GOT3 (cell line): ENCODE data around the gene PCMTD2.

Source experiments
- DNase-seq: peaks from one replicate; lab custom pipeline; 2025; ENCODE audit warnings: mixed read lengths; lab: John Stamatoyannopoulos, UW

PCMTD2 gene

DNA sequence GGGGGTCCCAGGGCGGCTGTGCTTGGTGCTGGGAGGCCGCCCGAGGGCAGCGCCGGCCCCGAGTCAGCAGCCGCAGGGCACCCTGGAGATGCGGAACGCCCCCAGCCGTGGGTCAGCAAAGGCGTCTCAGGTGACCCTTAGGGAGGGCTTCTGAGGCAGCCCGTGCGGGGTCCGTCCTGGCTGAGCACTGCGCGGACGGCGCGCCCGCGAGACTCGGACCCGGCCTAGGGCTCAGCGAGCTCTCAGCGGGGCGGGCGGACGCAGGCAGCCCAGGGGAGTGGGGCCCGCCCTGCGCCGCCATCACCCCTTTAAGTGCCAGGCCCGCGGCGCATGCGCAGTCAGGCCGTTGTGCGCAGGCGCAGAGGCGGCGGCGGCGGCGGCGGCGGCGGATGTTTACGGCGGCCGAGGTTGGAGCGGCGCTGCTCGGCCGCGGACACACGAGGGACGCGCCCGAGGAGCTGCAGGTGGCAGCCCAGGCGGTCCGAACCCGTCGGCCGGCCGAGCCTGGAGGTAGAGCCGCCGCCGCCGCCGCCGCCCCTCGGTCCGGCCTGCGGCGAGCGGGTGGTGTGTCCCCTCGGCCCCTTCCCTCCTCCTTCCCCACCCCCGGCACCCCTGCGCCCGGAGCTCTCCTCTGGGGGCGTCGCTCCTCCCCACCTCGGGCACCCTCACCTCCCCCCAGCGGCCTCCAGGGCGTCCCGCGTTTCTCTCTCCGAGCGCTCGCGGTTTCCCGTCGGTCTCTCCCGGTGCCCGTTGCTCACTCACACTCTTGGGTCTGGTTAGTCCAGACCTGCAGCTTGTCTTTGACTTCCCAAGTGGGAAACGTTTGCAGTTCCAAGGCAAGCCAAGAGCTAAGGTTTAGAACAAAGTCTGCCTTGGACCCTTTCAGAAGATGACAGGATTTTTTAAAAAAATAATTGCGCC is at the start of gene PCMTD2:
PCMTD2 (plus strand) TSS at position 388 of the 921 bp plus-strand sequence. CDS start 4,218 bp downstream, outside the sequence.
- peak; percentile 65 for DNase-seq

DNA sequence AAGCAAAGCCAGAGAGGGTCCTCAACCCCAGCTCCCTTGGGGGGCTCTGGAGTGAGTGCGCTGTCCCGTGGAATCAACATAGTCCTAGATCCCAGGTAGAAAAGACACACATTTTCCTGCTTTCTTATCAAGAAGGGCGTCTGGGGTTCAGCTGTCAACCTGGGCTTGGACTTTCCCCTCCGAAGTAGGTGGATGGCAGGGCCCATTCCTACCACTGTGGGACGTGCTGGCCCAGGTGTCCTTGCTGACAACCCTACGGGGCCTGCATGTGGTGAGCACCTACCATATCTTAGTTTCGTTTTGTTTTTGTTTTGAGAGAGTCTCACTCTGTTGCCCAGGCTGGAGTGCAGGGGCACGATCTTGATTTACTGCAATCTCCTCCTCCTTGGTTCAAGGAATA is 48.9 kb upstream of the PCMTD2 start:
- no peak for DNase-seq

DNA sequence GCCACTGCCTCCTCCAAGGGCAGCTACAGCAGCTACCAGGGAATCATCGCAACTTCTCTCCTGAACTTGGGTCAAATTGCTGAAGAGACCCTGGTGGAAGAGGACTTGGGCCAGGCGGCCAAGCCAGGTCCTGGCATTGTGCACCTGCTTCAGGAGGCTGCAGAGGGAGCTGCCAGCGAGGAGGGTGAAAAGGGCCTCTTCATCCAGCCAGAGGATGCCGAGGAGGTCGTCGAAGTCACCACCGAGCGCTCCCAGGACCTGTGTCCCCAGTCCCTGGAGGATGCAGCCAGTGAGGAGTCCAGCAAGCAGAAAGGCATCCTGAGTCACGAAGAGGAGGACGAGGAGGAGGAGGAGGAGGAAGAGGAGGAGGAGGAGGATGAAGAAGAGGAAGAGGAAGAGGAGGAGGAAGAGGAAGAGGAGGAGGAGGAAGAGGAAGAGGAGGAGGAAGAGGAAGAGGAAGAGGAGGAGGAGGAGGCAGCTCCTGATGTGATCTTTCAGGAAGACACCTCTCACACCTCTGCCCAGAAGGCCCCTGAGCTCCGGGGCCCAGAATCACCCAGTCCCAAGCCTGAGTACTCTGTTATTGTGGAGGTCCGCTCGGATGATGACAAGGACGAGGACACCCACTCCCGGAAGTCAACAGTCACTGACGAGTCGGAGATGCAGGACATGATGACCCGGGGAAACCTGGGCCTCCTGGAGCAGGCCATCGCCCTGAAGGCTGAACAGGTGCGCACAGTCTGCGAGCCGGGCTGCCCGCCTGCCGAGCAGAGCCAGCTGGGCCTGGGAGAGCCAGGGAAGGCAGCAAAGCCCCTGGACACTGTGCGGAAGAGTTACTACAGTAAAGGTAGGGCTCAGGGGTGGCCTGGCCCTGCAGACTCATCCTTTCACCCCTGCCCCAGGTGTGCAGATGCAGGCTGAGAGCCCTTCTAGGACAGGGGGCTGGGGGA is 47.6 kb upstream of the PCMTD2 start:
- DNase-seq: no peak

DNA sequence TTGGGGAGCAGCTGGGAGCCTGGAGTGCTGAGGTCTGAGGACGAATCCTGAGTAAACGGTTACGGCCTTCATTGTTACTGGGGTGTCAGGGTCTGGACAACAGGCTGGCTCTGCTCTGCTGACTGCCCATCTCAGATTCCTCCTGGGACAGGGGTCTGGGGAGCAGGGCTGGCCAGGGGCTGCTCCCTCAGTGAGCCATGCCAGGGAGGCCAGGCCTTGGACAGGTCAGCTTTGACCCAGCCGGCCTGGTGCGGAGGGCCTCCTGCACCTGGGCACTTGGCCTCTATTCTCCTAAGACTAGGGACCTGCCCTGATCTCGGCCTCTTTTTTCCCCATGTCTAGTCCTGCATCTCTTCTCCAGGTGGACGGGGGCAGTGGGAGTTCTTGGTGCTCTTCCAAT is 46.4 kb upstream of the PCMTD2 start:
- no peak for DNase-seq

DNA sequence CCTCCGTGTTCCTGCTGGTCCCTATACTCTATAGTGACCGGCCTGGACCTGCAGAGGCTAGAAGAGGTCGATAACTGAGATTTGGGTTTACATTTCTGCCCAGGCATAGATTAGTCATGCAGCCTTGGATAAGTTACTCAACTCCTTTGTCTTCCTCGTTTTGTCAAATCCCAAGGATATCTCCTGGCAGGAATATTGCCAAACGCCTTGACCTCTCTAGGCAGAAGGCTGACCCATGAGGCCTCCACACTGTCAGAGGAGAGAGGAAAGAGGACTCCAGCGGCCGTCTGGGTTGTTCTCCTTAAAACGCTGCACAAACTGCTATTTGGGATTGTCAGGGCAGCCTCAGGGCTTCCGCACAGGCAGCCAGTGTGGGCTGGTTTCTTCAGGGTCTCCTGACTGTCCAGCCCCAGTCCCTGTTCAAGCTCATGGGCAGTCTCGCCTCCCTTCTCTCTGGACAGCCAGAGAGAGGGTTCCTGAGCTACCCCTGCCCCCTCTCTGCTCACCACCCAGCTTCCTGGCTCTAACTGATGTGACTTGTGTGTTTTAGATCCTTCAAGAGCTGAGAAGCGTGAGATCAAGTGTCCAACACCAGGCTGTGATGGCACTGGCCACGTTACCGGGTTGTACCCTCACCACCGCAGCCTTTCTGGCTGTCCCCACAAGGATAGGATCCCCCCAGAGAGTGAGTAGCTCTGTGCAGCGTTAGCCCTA is 44.7 kb upstream of the PCMTD2 start:
- no peak for DNase-seq

DNA sequence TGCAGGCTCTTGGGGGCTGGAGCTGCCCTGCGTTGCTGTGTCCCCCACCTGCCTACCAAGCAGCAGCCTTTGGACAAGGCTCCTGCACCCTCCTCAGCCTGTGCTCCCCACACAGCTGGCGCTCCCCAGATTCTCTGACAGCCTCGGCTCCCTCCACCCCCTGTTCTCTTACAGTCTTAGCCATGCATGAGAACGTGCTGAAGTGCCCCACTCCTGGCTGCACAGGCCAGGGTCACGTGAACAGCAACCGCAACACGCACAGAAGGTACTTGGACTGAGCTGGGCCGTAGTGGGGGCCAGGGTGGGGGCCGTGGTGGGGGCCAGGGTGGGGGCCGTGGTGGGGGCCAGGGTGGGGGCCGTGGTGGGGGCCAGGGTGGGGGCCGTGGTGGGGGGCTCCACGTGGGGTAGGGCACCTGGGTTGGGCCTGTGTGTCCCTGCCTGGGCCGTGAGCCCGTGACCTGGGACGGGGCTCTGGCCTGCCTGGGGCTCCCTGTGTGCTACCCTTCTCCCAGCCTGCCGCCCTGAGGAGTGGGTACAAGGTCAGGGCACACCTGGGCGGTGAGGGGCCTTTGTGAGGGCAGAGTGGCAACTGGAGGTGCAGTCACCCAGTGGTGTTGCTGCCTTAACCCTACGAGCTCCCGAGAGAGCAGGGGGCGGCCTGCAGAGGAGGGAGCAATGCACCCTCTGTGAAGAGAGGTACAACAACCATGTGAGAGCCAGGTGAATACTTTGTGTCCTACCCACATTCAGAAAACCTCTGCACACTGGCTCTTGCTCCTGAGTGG is 43.5 kb upstream of the PCMTD2 start:
- no peak for DNase-seq

DNA sequence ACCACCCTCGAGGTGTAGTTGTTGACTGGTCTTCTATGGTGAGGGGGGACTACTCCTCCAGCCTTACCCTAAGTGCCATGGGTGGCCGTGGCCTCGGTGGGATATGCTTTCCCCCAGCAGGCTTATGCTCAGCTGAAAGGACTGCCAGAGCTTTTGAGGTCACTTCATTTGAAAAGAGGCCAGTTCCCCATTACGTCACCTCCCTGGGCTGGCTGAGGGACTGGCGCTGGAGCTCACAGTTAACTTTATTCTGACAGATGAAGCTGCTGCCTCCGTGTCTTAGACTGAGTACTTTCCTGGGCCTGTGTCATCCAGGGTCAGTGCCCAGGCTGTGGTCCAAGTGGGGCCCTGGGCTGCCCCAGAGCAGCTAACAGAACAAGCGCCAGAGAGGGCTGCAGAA is 42.8 kb upstream of the PCMTD2 start:
- DNase-seq: no peak

DNA sequence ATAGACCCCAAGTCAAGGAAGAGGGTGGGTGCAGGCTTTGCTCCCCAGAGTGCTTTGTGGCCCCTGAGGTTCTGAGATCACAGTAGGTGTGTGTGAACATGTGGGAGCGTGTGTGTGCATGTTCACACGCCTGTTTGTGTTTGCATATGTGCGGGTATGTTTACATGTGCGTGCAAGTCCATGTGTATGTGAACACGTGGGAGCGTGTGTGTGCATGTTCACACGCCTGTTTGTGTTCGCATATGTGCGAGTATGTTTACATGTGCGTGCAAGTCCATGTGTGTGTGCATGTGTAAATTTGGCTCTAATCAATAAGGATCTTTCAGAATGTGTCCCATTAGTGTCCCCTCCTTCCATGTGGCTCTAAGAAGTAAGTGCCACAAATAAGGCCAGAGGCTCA is 41.4 kb upstream of the PCMTD2 start:
- no peak for DNase-seq

DNA sequence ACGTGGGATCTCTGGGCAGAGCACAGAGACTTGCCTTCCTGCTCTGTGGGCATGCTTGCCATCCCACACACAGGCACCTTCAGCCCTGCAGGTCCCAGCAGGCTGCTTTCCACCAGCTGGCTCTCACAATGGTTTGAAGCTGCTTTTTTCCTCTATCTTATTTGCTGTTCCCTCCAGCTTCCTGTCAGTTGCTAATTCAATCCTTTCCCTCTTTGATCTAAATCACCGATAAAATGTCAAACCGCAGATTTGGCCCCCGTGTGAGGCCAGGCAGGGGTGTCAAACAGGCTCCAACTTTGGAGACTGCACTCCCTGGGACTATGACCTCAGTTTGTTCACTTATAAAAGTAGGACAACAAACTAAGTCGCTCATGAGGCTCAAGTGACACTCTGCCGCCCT is 40.6 kb upstream of the PCMTD2 start:
- no peak for DNase-seq

DNA sequence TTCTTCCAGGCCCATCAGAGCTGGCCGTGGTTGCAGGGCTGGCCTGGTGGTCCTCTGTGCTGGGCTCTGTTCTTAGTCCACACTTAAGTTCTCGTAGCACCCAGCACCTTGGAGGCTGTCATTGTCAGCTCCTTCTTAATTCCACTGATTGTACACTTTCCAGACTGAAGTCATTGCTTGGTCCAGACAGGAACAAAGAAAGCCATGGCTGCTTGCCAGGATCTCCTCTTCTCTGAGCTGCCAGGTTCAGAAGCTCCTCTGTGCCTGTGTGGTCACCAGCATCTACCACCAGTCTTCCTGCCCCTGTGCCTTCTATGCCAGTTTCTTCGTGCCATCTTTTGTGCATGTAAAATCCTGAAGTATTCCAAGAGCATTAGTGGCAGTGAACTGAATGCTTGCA is 39.5 kb upstream of the PCMTD2 start:
- DNase-seq: no peak

DNA sequence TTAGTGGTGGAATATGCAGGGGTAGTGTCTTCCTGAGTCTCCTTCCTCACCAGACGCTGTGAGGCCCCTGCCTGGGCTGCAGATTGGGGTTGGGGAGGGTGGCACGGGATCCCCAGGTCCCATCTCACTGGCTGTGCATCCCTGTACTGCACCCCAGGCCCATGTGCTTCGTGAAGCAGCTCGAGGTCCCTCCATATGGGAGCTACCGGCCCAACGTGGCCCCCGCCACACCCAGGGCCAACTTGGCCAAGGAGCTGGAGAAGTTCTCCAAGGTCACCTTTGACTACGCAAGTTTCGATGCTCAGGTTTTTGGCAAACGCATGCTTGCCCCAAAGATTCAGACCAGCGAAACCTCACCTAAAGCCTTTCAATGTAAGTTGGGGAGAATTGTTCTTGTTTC is 38.6 kb upstream of the PCMTD2 start:
- no peak for DNase-seq

DNA sequence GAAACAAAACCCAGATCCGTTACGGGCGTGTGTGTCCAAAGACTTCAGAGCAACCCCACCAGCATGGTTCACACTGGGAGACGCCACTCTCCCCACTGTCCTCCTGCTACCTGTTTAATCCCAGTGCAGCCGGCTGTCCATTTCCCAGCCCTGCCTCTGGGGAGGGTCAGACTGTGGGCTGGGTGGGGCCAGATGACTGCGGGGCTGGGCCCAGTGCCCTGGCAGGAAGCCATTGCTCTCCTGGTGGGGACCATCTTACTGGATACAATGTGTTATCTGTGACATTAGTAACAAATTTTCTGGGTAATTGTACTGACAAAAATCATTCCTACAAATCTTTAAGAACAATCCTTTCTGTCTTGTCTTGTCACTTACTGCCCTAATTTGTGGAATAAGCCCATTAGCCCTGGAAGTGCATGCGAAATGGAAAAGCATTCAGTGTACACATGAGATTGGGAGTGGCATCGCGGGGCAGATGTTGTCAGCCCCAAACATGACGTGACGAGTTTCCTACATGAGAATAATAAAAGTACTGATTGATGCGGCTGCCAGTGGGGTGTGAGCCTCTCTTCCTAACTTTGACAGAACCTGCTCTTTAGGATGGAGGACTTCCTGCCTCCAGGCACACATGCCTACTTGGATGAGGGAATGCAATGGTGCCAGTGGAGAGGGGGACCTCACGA is 37.9 kb upstream of the PCMTD2 start:
- no peak for DNase-seq

DNA sequence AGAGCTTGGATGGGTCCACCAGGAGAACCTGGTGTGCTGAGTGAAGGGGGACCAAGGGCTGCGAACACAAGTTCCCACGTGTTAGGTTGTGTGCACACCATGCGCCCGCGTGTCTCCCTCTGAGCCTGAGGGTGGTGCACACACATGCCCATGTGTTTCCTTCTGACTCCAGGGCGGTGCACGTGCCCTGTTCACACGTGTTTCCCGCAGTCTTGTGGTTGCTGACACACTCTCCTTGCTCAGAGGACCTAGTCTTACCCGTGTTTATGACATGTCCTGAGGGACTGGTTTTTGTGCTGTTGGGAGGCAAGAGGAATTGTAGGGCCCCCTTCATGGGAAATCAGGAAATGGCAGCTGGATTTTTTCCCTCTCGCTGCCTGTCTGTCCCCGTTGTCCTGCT is 36.3 kb upstream of the PCMTD2 start:
- DNase-seq: no peak

DNA sequence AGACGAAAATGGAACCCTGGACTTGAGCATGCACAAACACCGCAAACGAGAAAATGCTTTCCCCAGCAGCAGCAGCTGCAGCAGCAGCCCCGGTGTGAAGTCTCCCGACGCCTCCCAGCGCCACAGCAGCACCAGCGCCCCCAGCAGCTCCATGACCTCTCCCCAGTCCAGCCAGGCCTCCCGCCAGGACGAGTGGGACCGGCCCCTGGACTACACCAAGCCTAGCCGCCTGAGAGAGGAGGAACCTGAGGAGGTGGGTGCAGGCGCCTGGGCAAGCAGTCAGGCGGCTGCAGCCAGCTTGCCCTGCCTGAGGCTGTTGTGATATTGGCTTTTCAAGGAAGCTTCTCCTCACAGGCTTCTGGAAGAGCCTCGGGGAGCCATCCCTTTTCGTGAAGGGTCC is 35.8 kb upstream of the PCMTD2 start:
- DNase-seq: no peak

DNA sequence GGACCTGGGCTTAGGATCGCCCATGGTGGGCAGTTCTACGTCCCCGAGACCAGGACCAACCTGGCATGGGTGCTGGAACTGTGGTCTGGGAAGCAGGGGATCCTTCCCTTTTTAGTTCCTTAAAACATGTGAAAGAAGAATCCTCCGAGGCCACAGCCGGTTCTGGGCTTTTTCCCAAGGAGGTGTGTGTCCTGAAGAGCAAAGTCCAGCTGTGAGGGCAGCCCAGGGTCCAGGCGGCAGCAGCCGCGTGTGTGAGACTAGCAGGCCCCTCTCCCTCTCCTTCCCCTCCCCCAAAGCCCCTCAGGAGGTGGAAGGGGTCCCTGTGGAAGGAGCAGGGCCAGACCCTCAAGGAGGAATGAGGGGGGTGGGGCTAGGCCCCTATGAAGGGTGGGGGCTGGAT is 35.1 kb upstream of the PCMTD2 start:
- no peak for DNase-seq

DNA sequence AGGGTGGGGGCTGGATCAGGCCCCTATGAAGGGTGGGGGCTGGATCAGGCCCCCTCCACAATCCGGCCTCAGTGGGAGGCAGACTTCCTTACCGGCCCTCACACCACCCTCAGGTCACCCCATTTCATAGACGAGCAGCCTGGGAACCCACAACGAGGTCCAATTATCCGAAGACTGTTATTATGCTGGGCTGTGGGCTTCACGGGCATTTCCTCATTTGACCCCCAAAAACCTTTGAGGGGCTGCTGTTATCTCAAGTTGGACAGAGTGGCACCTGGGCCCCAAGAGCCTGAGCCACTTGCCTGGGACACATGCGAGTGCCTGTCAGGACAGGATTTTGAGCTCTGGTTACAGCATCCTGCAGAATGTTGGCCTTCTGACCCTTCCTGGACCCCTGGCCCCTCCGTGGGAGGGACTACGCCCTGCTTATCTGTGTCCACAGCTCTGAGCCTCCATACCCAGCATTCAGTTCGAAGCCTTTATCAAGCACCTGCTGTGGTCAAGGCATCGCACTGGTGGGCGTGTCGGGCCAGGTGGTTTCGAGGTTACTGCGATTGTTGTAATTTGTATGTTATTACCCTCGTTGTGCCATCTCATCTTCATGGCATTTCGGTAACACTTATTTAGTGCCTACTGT is 34.5 kb upstream of the PCMTD2 start:
- no peak for DNase-seq

DNA sequence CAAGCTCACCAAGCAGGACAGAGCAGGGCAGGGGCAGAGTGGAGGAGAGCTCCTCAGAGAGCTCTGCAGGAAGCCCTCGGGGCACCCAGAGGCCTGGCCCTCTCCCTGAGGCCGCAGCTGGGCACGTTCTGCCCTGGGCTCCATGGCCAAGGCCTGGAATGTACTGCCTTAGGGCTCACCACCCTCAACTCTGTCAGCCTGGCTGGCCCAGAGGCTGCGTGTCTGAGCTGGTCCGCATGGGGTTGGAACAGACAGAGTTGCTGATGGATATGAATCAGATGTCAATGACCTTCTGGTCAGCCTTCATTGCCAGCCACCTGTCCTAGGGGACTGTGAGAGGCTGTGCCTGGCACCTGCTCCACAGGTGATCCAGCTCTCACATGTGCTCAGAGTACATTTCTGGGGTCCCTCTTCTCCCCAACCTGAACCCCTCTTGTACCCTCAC is 33.2 kb upstream of the PCMTD2 start:
- no peak for DNase-seq

DNA sequence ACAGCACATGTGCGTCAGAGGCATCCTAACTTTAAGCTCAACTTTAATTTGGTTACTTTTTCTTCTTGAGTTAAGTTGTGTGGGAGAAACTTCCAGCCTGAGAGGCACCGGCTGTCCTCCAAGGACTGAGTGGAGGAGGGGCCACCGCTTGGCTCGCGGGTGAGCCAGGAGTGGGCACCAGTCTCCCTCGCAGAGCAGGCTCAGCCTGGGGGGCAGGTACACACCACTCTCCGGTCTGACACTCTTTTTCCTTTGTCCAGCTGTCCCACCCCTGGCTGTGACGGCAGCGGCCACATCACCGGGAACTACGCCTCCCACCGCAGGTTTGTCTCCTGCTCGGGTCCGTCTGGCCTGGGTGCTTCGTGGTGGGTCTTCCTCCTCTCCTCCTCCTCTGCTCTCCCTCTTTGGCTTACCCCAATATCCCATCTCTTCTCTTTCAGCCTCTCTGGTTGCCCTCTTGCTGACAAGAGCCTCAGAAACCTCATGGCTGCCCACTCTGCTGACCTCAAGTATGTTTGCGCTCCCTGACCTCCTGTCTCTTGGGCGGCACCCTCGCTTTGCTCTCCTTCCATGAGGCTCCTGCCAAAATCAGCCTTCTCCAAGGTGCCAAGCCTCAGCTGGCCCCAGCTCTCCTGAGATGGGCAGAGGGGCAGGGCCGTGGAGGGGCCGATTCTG is 32.6 kb upstream of the PCMTD2 start:
- DNase-seq: no peak

DNA sequence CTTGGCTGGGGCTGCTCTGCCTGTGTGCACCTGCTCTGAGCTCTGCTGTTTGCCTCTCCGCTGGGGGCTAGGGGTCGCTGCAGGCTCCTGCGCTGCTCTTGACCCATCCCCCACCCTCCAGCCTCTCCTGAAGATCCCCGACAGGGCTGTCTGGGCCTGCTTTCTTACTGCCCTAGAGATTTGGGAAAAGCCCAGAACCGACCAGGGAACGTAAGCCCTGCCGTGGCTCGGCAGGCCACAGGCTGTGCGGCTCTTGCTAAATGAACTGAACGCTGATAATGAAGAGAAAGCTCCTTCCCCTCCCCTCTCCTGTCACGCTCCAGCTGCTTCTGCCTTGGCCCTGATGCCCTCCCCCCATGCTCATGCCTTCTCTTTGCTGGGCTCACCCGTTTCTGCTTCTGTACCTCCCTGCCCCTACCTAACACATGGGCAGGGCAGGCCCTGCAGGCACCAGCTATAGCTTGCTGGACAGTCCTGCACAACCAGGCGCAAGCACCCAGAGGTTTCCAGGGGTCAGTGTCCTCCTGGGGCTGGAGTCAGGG is 32.0 kb upstream of the PCMTD2 start:
- no peak for DNase-seq
